Measurements from ENCODE around the gene NRXN2. TPM values are rescaled to one million over a fixed set of nuclear protein-coding genes. Genes with fewer than 3 reads are reported as not detected.
"Not testable (repeated sequence)": the region's sequence is repeated elsewhere in the genome, so short reads cannot be mapped to it uniquely, and the experiment has no call there.

Gene NRXN2
- total and polyA plus RNA-seq, 2 experiments from 2014 or later, result 1.1 to 5.6 TPM

DNA sequence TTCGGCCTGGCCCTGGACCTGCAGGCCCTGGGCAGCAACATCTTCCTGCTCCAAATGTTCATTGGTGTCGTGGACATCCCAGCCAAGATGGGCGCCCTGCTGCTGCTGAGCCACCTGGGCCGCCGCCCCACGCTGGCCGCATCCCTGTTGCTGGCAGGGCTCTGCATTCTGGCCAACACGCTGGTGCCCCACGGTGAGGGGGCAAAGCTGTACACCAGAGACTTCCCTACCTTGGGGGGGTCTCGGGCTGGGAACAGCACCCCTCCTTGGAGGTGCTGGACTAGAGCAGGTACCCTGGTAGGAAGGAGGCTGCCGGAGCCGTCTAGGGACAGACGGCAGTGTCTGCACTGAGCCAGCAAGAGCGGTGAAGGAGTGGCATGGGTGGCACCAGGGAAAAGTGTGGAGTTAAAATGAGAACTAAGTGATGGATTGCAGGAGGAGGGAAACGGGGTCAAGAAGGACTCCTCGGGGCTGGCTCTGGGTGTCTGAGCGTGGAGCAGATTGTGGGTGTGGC lies 123.2 kb downstream of the NRXN2 start:
- in situ Hi-C loops (cut with MboI), result no loop called here
- no peak overlapping the region for H3K9ac ChIP-seq
- no peak overlapping the region for H3K4me2 ChIP-seq (ENCODE audit: unreplicated experiment)
- H3F3A ChIP-seq (ENCODE audit: insufficient read depth), result no peaks in the 10 kb centered on the region
- 64% methylated on average over 17 of the region's 17 CpGs for WGBS, 2 experiments (ENCODE audit: low coverage in 1 of 2, low lambda C conversion rate in 2 of 2, missing lambda C conversion rate in 2 of 2)
- H2AFZ ChIP-seq, result no peak overlapping the region
- H3K27me3 ChIP-seq (replicated peaks; ENCODE audit: insufficient read depth), result peaks cover 8% of the 10 kb centered on the region; the same call in 1 of the 2 replicates
- H3K27ac ChIP-seq, result no peak overlapping the region
- H3K9me2 ChIP-seq (ENCODE audit: insufficient read depth), result no peaks in the 10 kb centered on the region
- no peaks in the 10 kb centered on the region for H3K4me1 ChIP-seq (ENCODE audit: insufficient read depth)
- no peaks in the 10 kb centered on the region for H4K20me1 ChIP-seq (ENCODE audit: insufficient read depth)
- H3K4me3 ChIP-seq, result no peak overlapping the region
- no peaks in the 10 kb centered on the region for H3K36me3 ChIP-seq (ENCODE audit: low read depth)
- H3K9me3 ChIP-seq (ENCODE audit: low read depth), result no peaks in the 10 kb centered on the region
- no peaks in the 10 kb centered on the region for H3K79me2 ChIP-seq (ENCODE audit: insufficient read depth)
- TF ChIP-seq EZH2 (IDR thresholded peaks at IDR 0.05; ENCODE audit: insufficient read depth, poor library complexity, severe bottlenecking) (no peak), EZH2phosphoT487 (IDR thresholded peaks at IDR 0.05; ENCODE audit: insufficient read depth, low read depth) (no peak)
- no peak for DNase-seq

DNA sequence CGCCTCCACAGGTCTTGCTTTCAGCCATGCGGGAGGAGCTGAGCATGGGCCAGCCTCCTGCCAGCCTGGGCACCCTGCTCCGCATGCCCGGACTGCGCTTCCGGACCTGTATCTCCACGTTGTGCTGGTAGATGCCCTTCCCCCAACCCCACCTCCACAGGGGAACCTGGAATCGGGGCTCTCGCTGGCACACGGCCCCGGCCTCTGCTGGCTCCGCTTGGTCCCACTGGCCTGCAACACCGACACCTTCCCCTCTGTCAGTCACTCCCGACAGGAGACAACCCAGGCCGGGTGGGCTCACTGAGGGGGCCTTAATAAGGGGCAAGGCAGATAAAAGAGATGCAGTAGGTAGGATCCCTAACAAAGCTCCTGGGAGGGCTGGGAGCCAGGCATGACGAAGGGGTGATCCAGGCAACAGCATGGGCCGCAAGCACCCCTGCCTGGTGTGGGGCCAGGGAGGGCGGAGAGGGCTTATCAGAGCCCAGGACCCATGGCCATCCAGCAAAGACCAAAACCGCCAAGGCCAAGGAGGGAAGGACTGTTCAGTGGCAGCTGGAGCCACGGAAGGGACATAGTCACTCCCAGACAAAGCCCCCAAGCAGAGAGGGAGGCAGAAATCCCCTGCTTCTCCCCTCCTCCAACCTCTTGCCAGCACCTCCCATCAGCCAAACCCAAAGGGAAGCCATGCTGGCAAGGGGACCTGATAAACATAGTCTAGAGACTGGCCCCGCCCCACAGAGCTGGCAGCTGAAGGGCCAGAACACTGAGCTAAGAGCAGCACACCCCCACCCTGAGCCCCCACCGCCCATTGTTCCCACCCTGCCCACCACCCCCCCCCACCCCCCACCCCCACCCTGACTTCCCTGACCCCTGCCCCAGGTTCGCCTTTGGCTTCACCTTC lies 124.0 kb downstream of the NRXN2 start:
- Histone ChIP-seq H4K20me1 (ENCODE audit: insufficient read depth) (no peaks in the 10 kb centered on the region), H3K4me3 (no peak overlapping the region), H3K9me3 (ENCODE audit: low read depth) (no peaks in the 10 kb centered on the region), H3K27ac (no peak overlapping the region), H3K9ac (no peak overlapping the region), H2AFZ (no peak overlapping the region), H3K27me3 (replicated peaks; ENCODE audit: insufficient read depth) (peaks cover 2% of the 10 kb centered on the region; the same call in 1 of the 2 replicates), H3K4me2 (ENCODE audit: unreplicated experiment) (no peak overlapping the region), H3K4me1 (ENCODE audit: insufficient read depth) (no peaks in the 10 kb centered on the region), H3K36me3 (ENCODE audit: low read depth) (no peaks in the 10 kb centered on the region), H3K79me2 (ENCODE audit: insufficient read depth) (no peaks in the 10 kb centered on the region), H3K9me2 (ENCODE audit: insufficient read depth) (no peaks in the 10 kb centered on the region), H3F3A (ENCODE audit: insufficient read depth) (no peaks in the 10 kb centered on the region)
- no peak for DNase-seq
- 63 to 68% methylated on average over 18 to 22 of the region's 23 CpGs for WGBS, 2 experiments (ENCODE audit: low coverage in 1 of 2, low lambda C conversion rate in 2 of 2, missing lambda C conversion rate in 2 of 2)
- in situ Hi-C loops (cut with MboI), result no loop called here
- TF ChIP-seq EZH2 (IDR thresholded peaks at IDR 0.05; ENCODE audit: insufficient read depth, poor library complexity, severe bottlenecking) (no peak), EZH2phosphoT487 (IDR thresholded peaks at IDR 0.05; ENCODE audit: insufficient read depth, low read depth) (no peak)

DNA sequence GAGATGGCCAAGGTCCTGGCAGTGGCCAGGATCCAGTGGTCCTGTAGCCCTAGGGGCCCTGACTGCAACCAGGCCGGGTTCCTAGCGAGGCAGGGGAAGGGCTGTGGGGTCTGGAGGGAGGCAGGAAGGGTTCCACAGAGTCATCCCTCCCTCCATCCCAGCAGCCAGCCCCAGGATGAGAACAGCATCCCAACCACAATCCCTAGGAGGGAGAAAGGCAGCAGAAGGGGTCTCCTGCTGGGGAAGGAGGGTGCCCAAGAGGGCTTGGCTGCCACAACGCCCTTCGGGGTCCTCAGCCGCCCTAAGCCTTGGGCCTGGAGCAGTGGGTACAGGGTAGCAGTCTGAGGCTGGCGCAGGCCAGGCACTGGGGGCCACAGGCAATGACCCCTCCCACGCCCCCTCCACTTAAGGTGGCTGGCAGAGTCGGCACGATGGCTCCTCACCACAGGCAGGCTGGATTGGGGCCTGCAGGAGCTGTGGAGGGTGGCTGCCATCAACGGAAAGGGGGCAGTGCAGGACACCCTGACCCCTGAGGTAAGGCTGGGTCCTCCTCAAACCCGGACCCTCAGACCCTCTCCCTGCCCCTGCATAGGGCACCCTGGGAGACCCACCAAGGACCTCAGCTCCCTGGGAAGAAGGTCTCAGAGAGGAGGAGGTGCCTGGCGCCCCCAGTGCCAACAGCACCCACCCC lies 124.7 kb downstream of the NRXN2 start:
- H3K4me3 ChIP-seq, result no peak overlapping the region
- no peaks in the 10 kb centered on the region for H3K9me2 ChIP-seq (ENCODE audit: insufficient read depth)
- no peaks in the 10 kb centered on the region for H3K79me2 ChIP-seq (ENCODE audit: insufficient read depth)
- no peaks in the 10 kb centered on the region for H3F3A ChIP-seq (ENCODE audit: insufficient read depth)
- H3K9ac ChIP-seq, result no peak overlapping the region
- TF ChIP-seq EZH2 (IDR thresholded peaks at IDR 0.05; ENCODE audit: insufficient read depth, poor library complexity, severe bottlenecking), result no peak
- no peak for TF ChIP-seq EZH2phosphoT487 (IDR thresholded peaks at IDR 0.05; ENCODE audit: insufficient read depth, low read depth)
- no peak overlapping the region for H2AFZ ChIP-seq
- H3K27me3 ChIP-seq (replicated peaks; ENCODE audit: insufficient read depth), result no peaks in the 10 kb centered on the region
- no peaks in the 10 kb centered on the region for H3K36me3 ChIP-seq (ENCODE audit: low read depth)
- H3K9me3 ChIP-seq (ENCODE audit: low read depth), result no peaks in the 10 kb centered on the region
- no peak overlapping the region for H3K4me2 ChIP-seq (ENCODE audit: unreplicated experiment)
- no peak overlapping the region for H3K27ac ChIP-seq
- no peaks in the 10 kb centered on the region for H3K4me1 ChIP-seq (ENCODE audit: insufficient read depth)
- in situ Hi-C loops (cut with MboI), result no loop called here
- WGBS, 2 experiments (ENCODE audit: low coverage in 1 of 2, low lambda C conversion rate in 2 of 2, missing lambda C conversion rate in 2 of 2), result 53 to 64% methylated on average over 12 of the region's 12 CpGs
- no peaks in the 10 kb centered on the region for H4K20me1 ChIP-seq (ENCODE audit: insufficient read depth)
- DNase-seq, result no peak

DNA sequence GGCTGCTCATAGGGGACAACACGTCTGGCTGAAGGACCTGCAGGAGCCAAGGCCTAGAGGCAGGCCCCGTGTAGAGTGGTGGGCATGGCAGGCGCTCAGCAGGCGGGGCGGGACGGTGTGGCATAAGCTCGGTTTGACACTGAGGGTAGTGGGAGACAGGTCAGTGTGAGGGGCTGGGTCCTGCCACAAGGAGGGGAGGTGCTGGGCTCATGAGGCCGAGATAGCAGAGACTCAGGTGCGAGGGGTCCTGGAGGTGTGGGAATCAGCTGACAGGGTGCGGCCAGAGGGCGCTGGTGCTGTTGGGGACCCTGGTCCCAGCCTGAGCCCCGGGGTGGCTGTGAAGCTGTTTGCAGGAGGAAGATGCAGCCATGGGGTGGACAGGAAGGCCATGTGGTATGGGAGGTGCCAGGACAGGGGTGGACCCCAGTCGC lies 125.3 kb downstream of the NRXN2 start:
- H3K4me2 ChIP-seq (ENCODE audit: unreplicated experiment), result no peak overlapping the region
- no peaks in the 10 kb centered on the region for H3K27me3 ChIP-seq (replicated peaks; ENCODE audit: insufficient read depth)
- no peaks in the 10 kb centered on the region for H3F3A ChIP-seq (ENCODE audit: insufficient read depth)
- no peaks in the 10 kb centered on the region for H3K4me1 ChIP-seq (ENCODE audit: insufficient read depth)
- no peak for DNase-seq
- no peaks in the 10 kb centered on the region for H3K36me3 ChIP-seq (ENCODE audit: low read depth)
- WGBS, 2 experiments (ENCODE audit: low coverage in 1 of 2, low lambda C conversion rate in 2 of 2, missing lambda C conversion rate in 2 of 2), result 64 to 73% methylated on average over 13 of the region's 13 CpGs
- H3K79me2 ChIP-seq (ENCODE audit: insufficient read depth), result no peaks in the 10 kb centered on the region
- H3K9ac ChIP-seq, result no peak overlapping the region
- H3K4me3 ChIP-seq, result no peak overlapping the region
- in situ Hi-C loops (cut with MboI), result no loop called here
- H3K9me3 ChIP-seq (ENCODE audit: low read depth), result no peaks in the 10 kb centered on the region
- no peaks in the 10 kb centered on the region for H3K9me2 ChIP-seq (ENCODE audit: insufficient read depth)
- H3K27ac ChIP-seq, result no peak overlapping the region
- no peak overlapping the region for H2AFZ ChIP-seq
- no peaks in the 10 kb centered on the region for H4K20me1 ChIP-seq (ENCODE audit: insufficient read depth)
- TF ChIP-seq EZH2phosphoT487 (IDR thresholded peaks at IDR 0.05; ENCODE audit: insufficient read depth, low read depth) (no peak), EZH2 (IDR thresholded peaks at IDR 0.05; ENCODE audit: insufficient read depth, poor library complexity, severe bottlenecking) (no peak)

DNA sequence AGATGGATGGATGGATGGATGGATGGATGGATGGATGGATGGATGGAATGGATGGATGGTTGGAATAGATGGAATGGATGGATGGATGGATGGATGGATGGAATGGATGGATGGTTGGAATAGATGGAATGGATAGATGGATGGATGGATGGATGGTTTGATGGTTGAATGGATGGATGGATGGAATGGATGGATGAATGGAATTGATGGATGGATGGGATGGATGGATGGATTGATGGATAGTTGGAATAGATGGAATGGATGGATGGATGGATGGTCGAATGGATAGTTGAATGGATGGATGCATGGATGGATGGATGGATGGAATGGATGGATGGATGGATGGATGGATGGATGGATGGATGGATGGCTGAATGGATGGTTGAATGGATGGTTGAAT lies 127.1 kb downstream of the NRXN2 start:
- H3F3A ChIP-seq (ENCODE audit: insufficient read depth); H3K4me3 ChIP-seq; H3K79me2 ChIP-seq (ENCODE audit: insufficient read depth); H3K36me3 ChIP-seq (ENCODE audit: low read depth); H3K9me2 ChIP-seq (ENCODE audit: insufficient read depth); H3K27me3 ChIP-seq (replicated peaks; ENCODE audit: insufficient read depth); DNase-seq; H2AFZ ChIP-seq; H3K9me3 ChIP-seq (ENCODE audit: low read depth); in situ Hi-C loops (cut with MboI); H3K9ac ChIP-seq; H3K4me2 ChIP-seq (ENCODE audit: unreplicated experiment); H3K27ac ChIP-seq; H4K20me1 ChIP-seq (ENCODE audit: insufficient read depth); H3K4me1 ChIP-seq (ENCODE audit: insufficient read depth): not testable (repeated sequence)
- 22 to 33% methylated on average over 1 of the region's 1 CpG for WGBS, 2 experiments (ENCODE audit: low coverage in 1 of 2, low lambda C conversion rate in 2 of 2, missing lambda C conversion rate in 2 of 2)

All from GM23248 (cell line).